Naive thymus-derived CD4-positive, alpha-beta T cell (primary cell): ENCODE results near the gene MAMLD1. TPM values are rescaled to one million over a fixed set of nuclear protein-coding genes. Genes with fewer than 3 reads are reported as not detected.

ENCODE experiments used
- ATAC-seq: fragments of 150-1000 bp; cut with Tn5 transposase; 2 replicates; pipeline ENCODE4 v1.10.0; 2021; ENCODE audit warnings: mild to moderate bottlenecking, moderate library complexity
- CTCF ChIA-PET: fragments of 350-600 bp; sonication (Branson Sonifier 250); formaldehyde crosslinking; loops from one replicate; lab custom pipeline; 2021; ENCODE audit warnings: antibody characterized with exemption; lab: Charles Lee
- POLR2A ChIA-PET: fragments of 350-600 bp; sonication (Branson Sonifier 250); formaldehyde crosslinking; loops from one replicate; lab custom pipeline; 2021; ENCODE audit warnings: antibody characterized with exemption, inconsistent platforms; lab: Charles Lee
- DNase-seq, 9 donors: peaks; one replicate each; pipeline versions ENCODE4 v3.0.0 to v3.0.0-alpha.2; 2020 to 2022; ENCODE audit warnings: mixed read lengths in 1 of 9
- H3K27ac ChIP-seq: one replicate; pipeline ENCODE4 v1.7.0; 2013; ENCODE audit warnings: mild to moderate bottlenecking, low read depth, low read length, moderate library complexity
- H3K27me3 ChIP-seq, 2 donors: one replicate each; pipeline ENCODE4 v1.7.0; 2013; ENCODE audit warnings: low read length in 2 of 2, mild to moderate bottlenecking in 2 of 2, moderate library complexity in 2 of 2; ENCODE audit not compliant: control insufficient read depth in 2 of 2, insufficient read depth in 2 of 2
- H3K36me3 ChIP-seq, 3 experiments: 1 replicate in 2 of 3; 2 replicates in 1 of 3; pipeline ENCODE4 v1.7.0; 2013; ENCODE audit warnings: low read length in 3 of 3, mild to moderate bottlenecking in 3 of 3, moderate library complexity in 1 of 3; ENCODE audit not compliant: insufficient read depth in 3 of 3, control insufficient read depth in 2 of 3
- H3K4me1 ChIP-seq, 2 donors: one replicate each; pipeline ENCODE4 v1.7.0; 2013; ENCODE audit warnings: low read length in 2 of 2, mild to moderate bottlenecking in 2 of 2, moderate library complexity in 1 of 2; ENCODE audit not compliant: control insufficient read depth in 2 of 2, insufficient read depth in 2 of 2
- H3K4me3 ChIP-seq: 2 replicates; pipeline ENCODE4 v1.7.0; 2013; ENCODE audit warnings: mild to moderate bottlenecking, low read length
- H3K9me3 ChIP-seq, 3 experiments: 1 replicate in 2 of 3; 2 replicates in 1 of 3; pipeline ENCODE4 v1.7.0; 2013; ENCODE audit warnings: low read length in 3 of 3; ENCODE audit not compliant: control insufficient read depth in 2 of 3
- H3K27ac Mint-ChIP-seq, 9 donors: one replicate each; pipeline ENCODE4 v1.8.0; 2020 to 2022; ENCODE audit warnings: mixed read lengths in 9 of 9, mild to moderate bottlenecking in 8 of 9, moderate library complexity in 5 of 9, inconsistent platforms in 2 of 9
- H3K27me3 Mint-ChIP-seq, 5 donors: one replicate each; pipeline ENCODE4 v1.8.0; 2021 to 2022; ENCODE audit warnings: mixed read lengths in 5 of 5, mild to moderate bottlenecking in 1 of 5
- H3K36me3 Mint-ChIP-seq, 5 donors: one replicate each; pipeline ENCODE4 v1.8.0; 2020 to 2022; ENCODE audit warnings: mixed read lengths in 5 of 5, mild to moderate bottlenecking in 3 of 5, inconsistent platforms in 1 of 5
- H3K4me1 Mint-ChIP-seq, 7 donors: one replicate each; pipeline ENCODE4 v1.8.0; 2020 to 2022; ENCODE audit warnings: mixed read lengths in 7 of 7, mild to moderate bottlenecking in 3 of 7, inconsistent platforms in 1 of 7
- H3K4me3 Mint-ChIP-seq, 10 donors: one replicate each; pipeline ENCODE4 v1.8.0; 2020 to 2022; ENCODE audit warnings: mild to moderate bottlenecking in 10 of 10, mixed read lengths in 10 of 10, moderate library complexity in 6 of 10, inconsistent platforms in 2 of 10
- H3K9me3 Mint-ChIP-seq, 11 donors: one replicate each; pipeline ENCODE4 v1.8.0; 2020 to 2022; ENCODE audit warnings: mixed read lengths in 11 of 11, mild to moderate bottlenecking in 4 of 11, inconsistent platforms in 1 of 11, moderate library complexity in 1 of 11
- intact Hi-C, 2 donors: fragments of 100-400 bp; cut with micrococcal nuclease; formaldehyde crosslinking; loops; one replicate each; pipeline ENCODE4 v1.15.1; 2023
- polyA plus RNA-seq, 2 donors: library from polyadenylated mRNA; unstranded; fragments of 300-500 nt; fragmentation: Illumina TruSeq; gene quantifications; one replicate each; pipeline ENCODE4 v1.2.3, GENCODE V29; 2021
- total RNA-seq, 6 experiments: library from RNA in 5 of 6; stranded (reverse) in 5 of 6; gene quantifications; 1 replicate in 5 of 6; 2 replicates in 1 of 6; pipeline ENCODE4 v1.2.3 and lab custom pipeline; 2021 to 2026

Gene MAMLD1
- total and polyA plus RNA-seq, 7 experiments from 2014 or later: 0.13 to 8.9 (median 0.36) TPM; not detected in 1

DNA sequence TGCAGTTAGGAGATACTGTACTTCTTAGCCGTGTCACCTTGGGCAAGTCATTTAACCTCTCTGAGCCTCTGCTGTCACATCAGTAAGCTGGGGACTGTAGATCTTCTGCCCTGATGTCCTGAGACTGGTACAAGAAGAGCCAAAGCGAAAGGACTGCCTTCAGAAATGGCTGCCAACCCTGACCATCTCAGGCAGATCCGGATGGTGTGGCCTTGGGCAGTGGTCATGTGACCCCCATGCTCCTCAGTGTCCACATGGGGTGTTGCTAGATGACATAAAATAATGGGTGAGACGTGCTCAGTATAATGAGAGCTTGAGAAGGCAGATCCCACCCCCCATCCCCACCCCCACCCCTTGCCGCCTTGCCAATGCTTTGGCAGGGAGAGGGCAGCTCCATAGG is 144.9 kb downstream of the MAMLD1 start:
- no peaks in the 10 kb centered on the region for H3K27me3 Mint-ChIP-seq
- peaks cover 0 to 10% (median 0%) of the 10 kb centered on the region in 7 donors for H3K4me1 Mint-ChIP-seq
- peak overlapping the region in 1 of 9 donors; percentile 51 for H3K27ac Mint-ChIP-seq
- ATAC-seq (no peak), DNase-seq (no peak)
- H3K9me3 Mint-ChIP-seq: peaks cover 0 to 2% (median 0%) of the 10 kb centered on the region in 11 donors
- no peak overlapping the region for H3K4me3 Mint-ChIP-seq
- Histone ChIP-seq H3K27me3 (no peaks in the 10 kb centered on the region), H3K4me3 (no peak overlapping the region), H3K4me1 (no peaks in the 10 kb centered on the region), H3K36me3 (no peaks in the 10 kb centered on the region), H3K9me3 (no peaks in the 10 kb centered on the region), H3K27ac (no peak overlapping the region)
- ChIA-PET CTCF (no interaction called here), POLR2A (no interaction called here)
- peaks cover 0 to 1% (median 0%) of the 10 kb centered on the region in 5 donors for H3K36me3 Mint-ChIP-seq
- intact Hi-C loops: no loop called here

- H3K4me1 Mint-ChIP-seq: peaks cover 0 to 10% (median 0%) of the 10 kb centered on the region in 7 donors
- H3K27me3 Mint-ChIP-seq: no peaks in the 10 kb centered on the region
- no peak overlapping the region for H3K27ac Mint-ChIP-seq
- H3K36me3 Mint-ChIP-seq: peaks cover 0 to 1% (median 0%) of the 10 kb centered on the region in 5 donors
- H3K9me3 ChIP-seq: no peaks in the 10 kb centered on the region
- DNase-seq: no peak
- intact Hi-C loops: no loop called here
- H3K27me3 ChIP-seq: no peaks in the 10 kb centered on the region
- H3K9me3 Mint-ChIP-seq: peaks cover 0 to 2% (median 0%) of the 10 kb centered on the region in 11 donors
- ChIA-PET CTCF (no interaction called here), POLR2A (no interaction called here)
- no peaks in the 10 kb centered on the region for H3K4me1 ChIP-seq
- no peaks in the 10 kb centered on the region for H3K36me3 ChIP-seq
- H3K4me3 ChIP-seq: no peak overlapping the region
- ATAC-seq: no peak
- no peak overlapping the region for H3K4me3 Mint-ChIP-seq
- no peak overlapping the region for H3K27ac ChIP-seq
Measured at GRCh38 chrX:150508451-150509367, 145.6 kb downstream of the MAMLD1 start.

DNA sequence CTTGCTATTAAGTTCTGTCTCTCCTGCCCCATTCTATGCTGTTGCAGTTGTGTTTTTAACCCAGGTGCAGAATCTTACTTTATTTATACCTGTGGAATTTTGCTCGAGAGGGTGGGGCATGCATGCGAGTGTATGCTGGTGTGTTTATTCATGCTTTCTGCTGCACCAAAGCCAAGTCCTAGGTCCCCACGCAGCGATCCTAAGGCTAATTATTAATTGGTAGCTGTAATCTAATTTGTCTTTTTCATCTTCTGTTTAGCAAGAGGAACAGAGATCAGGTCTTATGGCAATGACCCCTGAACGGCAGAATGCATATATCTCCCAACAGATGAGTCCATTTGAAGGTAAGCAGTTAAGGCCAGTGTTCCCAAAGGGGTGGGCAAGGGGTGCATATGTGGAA is 146.6 kb downstream of the MAMLD1 start:
- Histone ChIP-seq H3K27me3 (no peaks in the 10 kb centered on the region), H3K27ac (no peak overlapping the region), H3K36me3 (no peaks in the 10 kb centered on the region), H3K9me3 (no peaks in the 10 kb centered on the region), H3K4me3 (no peak overlapping the region), H3K4me1 (no peaks in the 10 kb centered on the region)
- ATAC-seq (no peak), DNase-seq (no peak)
- CTCF ChIA-PET: no interaction called here
- peaks cover 0 to 1% (median 0%) of the 10 kb centered on the region in 5 donors for H3K36me3 Mint-ChIP-seq
- peaks cover 0 to 10% (median 0%) of the 10 kb centered on the region in 7 donors for H3K4me1 Mint-ChIP-seq
- intact Hi-C loops: no loop called here
- H3K9me3 Mint-ChIP-seq: peaks cover 0 to 2% (median 0%) of the 10 kb centered on the region in 11 donors
- POLR2A ChIA-PET: no interaction called here
- no peak overlapping the region for H3K27ac Mint-ChIP-seq
- H3K27me3 Mint-ChIP-seq: no peaks in the 10 kb centered on the region
- H3K4me3 Mint-ChIP-seq: no peak overlapping the region

GRCh38 chrX:150512461-150512901 is 149.4 kb downstream of the MAMLD1 start:
- no peak for DNase-seq
- H3K9me3 ChIP-seq: no peaks in the 10 kb centered on the region
- no peaks in the 10 kb centered on the region for H3K27me3 ChIP-seq
- no peak for ATAC-seq
- no peaks in the 10 kb centered on the region for H3K4me1 ChIP-seq
- POLR2A ChIA-PET: no interaction called here
- peaks cover 0 to 1% (median 0%) of the 10 kb centered on the region in 5 donors for H3K36me3 Mint-ChIP-seq
- no peaks in the 10 kb centered on the region for H3K4me1 Mint-ChIP-seq
- peaks cover 0 to 2% (median 0%) of the 10 kb centered on the region in 11 donors for H3K9me3 Mint-ChIP-seq
- CTCF ChIA-PET: no interaction called here
- no peak overlapping the region for H3K4me3 Mint-ChIP-seq
- intact Hi-C loops: no loop called here
- no peaks in the 10 kb centered on the region for H3K36me3 ChIP-seq
- no peaks in the 10 kb centered on the region for H3K27me3 Mint-ChIP-seq
- no peak overlapping the region for H3K27ac Mint-ChIP-seq
- H3K27ac ChIP-seq: no peak overlapping the region
- no peak overlapping the region for H3K4me3 ChIP-seq

DNA sequence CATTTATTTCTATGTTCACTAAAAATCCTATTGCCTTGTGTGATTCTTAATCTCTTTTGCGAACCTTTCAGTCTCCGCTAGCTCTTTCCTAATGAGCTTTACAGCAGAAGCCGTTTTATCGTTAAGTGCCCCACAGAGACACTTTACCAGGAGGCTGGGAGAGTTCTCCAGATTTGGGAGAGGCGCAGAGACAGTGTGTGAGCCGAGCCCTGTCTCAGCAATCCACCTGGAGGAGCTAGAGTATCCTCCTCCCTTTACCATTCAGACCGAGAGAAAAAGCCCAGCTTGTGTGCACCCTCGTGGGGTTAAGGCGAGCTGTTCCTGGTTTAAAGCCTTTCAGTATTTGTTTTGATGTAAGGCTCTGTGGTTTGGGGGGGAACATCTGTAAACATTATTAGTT is 150.4 kb downstream of the MAMLD1 start:
- H3K4me1 ChIP-seq: no peaks in the 10 kb centered on the region
- H3K27ac ChIP-seq: no peak overlapping the region
- Mint-ChIP-seq H3K27me3 (no peaks in the 10 kb centered on the region), H3K4me3 (no peak overlapping the region), H3K9me3 (peaks cover 0 to 2% (median 0%) of the 10 kb centered on the region in 11 donors), H3K36me3 (peaks cover 0 to 1% (median 0%) of the 10 kb centered on the region in 5 donors), H3K4me1 (peaks cover 0 to 1% (median 0%) of the 10 kb centered on the region in 7 donors), H3K27ac (no peak overlapping the region)
- H3K9me3 ChIP-seq: no peaks in the 10 kb centered on the region
- H3K4me3 ChIP-seq: no peak overlapping the region
- ChIA-PET POLR2A (no interaction called here), CTCF (no interaction called here)
- ATAC-seq (no peak), DNase-seq (no peak)
- intact Hi-C loops: no loop called here
- H3K36me3 ChIP-seq: no peaks in the 10 kb centered on the region
- H3K27me3 ChIP-seq: no peaks in the 10 kb centered on the region

DNA sequence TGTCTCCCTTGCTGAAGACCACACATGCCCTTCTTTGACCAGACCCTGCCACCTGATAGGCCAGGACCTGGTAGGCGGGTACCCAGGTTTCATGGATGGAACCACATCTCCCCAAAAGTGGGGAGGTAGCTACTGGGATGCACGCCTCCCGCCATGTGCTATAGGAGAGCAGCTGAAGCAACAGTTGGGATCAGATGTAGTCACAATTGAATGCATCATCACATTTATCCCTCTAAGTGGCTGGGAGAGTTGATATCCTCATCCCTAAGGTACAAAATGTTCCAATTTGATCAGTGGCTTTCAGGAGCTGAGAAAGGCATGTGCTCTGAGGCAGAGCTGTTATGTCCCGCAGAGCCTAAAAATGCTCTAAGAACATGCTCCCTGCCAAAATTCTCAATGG is 151.3 kb downstream of the MAMLD1 start:
- H3K27ac ChIP-seq: no peak overlapping the region
- H3K27me3 Mint-ChIP-seq: no peaks in the 10 kb centered on the region
- no peaks in the 10 kb centered on the region for H3K36me3 ChIP-seq
- H3K4me1 Mint-ChIP-seq: peaks cover 0 to 1% (median 0%) of the 10 kb centered on the region in 7 donors
- H3K4me3 ChIP-seq: no peak overlapping the region
- intact Hi-C loops: no loop called here
- no peaks in the 10 kb centered on the region for H3K9me3 ChIP-seq
- H3K9me3 Mint-ChIP-seq: peaks cover 0 to 2% (median 0%) of the 10 kb centered on the region in 11 donors
- ATAC-seq (no peak), DNase-seq (no peak)
- ChIA-PET POLR2A (no interaction called here), CTCF (no interaction called here)
- H3K4me3 Mint-ChIP-seq: no peak overlapping the region
- H3K27me3 ChIP-seq: no peaks in the 10 kb centered on the region
- no peak overlapping the region for H3K27ac Mint-ChIP-seq
- no peaks in the 10 kb centered on the region for H3K4me1 ChIP-seq
- H3K36me3 Mint-ChIP-seq: peaks cover 0 to 1% (median 0%) of the 10 kb centered on the region in 5 donors
